ENCODE data around the gene USP32. TPM values are rescaled to one million over a fixed set of nuclear protein-coding genes. Genes with fewer than 3 reads are reported as not detected.

The USP32 gene
- total RNA-seq, 1 experiment from 2014 or later, result 103 TPM

DNA sequence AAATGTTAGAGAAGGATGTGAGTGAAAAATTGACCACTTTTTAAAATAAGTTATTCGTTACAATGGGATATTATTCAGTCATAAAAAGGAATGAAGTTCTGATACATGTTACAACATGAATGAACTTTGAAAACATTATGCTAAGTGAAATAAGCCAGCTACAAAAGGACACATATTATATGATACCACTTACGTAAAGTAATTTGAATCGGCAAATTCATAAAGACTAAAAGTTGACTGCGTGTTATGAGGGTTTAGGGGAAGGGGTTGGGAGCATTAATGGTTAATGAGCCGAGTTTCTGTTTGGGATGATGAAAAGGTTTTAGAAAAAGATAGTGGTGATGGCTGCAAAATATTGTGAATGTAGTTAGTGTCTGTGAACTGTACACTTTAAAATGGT is 73.1 kb downstream of the USP32 start (continued):
- TF ChIP-seq, protein P1, sequence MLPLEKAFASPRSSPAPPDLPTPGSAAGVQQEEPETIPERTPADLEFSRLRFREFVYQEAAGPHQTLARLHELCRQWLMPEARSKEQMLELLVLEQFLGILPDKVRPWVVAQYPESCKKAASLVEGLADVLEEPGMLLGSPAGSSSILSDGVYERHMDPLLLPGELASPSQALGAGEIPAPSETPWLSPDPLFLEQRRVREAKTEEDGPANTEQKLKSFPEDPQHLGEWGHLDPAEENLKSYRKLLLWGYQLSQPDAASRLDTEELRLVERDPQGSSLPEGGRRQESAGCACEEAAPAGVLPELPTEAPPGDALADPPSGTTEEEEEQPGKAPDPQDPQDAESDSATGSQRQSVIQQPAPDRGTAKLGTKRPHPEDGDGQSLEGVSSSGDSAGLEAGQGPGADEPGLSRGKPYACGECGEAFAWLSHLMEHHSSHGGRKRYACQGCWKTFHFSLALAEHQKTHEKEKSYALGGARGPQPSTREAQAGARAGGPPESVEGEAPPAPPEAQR (CRISPR knock-in tag; IDR thresholded peaks at IDR 0.05), result no peak
- no peak for TF ChIP-seq ZBTB21 (CRISPR knock-in tag; IDR thresholded peaks at IDR 0.05; ENCODE audit: borderline replicate concordance)
- TF ChIP-seq, protein P2, sequence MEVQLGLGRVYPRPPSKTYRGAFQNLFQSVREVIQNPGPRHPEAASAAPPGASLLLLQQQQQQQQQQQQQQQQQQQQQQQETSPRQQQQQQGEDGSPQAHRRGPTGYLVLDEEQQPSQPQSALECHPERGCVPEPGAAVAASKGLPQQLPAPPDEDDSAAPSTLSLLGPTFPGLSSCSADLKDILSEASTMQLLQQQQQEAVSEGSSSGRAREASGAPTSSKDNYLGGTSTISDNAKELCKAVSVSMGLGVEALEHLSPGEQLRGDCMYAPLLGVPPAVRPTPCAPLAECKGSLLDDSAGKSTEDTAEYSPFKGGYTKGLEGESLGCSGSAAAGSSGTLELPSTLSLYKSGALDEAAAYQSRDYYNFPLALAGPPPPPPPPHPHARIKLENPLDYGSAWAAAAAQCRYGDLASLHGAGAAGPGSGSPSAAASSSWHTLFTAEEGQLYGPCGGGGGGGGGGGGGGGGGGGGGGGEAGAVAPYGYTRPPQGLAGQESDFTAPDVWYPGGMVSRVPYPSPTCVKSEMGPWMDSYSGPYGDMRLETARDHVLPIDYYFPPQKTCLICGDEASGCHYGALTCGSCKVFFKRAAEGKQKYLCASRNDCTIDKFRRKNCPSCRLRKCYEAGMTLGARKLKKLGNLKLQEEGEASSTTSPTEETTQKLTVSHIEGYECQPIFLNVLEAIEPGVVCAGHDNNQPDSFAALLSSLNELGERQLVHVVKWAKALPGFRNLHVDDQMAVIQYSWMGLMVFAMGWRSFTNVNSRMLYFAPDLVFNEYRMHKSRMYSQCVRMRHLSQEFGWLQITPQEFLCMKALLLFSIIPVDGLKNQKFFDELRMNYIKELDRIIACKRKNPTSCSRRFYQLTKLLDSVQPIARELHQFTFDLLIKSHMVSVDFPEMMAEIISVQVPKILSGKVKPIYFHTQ (CRISPR knock-in tag; IDR thresholded peaks at IDR 0.05), result no peak

DNA sequence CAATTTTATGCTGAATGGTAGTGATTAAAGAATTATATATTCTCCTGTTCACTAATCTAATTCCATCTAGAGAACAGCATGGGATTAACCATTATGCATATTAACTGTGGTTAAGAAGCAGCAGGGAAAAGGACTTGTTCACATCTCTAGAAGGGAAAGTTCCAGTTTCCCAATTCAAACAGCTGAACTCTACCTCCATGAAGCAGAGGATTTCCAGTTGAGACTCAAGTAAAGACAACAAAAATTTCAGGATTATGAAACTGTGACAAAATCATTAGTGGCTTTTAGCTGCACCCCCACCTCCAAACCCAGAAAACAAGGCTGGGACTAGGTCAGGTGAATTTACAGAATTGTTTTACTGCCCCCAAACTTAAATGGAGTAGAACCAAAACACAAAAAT is 73.6 kb downstream of the USP32 start:
- POLR2A ChIA-PET, result no interaction called here
- CTCF ChIA-PET, result interaction anchor here (1.4 kb wide), 1 partner anchor 103 kb away, joined by 3 read pairs; no protein-coding TSS in a partner anchor
- Mint-ChIP-seq H3K27me3 (ENCODE audit: low read depth) (no peaks in the 10 kb centered on the region), H3K9me3 (no peaks in the 10 kb centered on the region), H3K4me3 (no peak overlapping the region), H3K27ac (0 out of 2 replicates have a peak overlapping the region, but pooled peaks have one; percentile 64), H3K4me1 (peaks cover 33% of the 10 kb centered on the region), H3K36me3 (no peaks in the 10 kb centered on the region)
- DNase-seq (ENCODE audit: low spot score) (no peak), ATAC-seq (no peak)
- no peak for TF ChIP-seq ZNF232 (CRISPR knock-in tag; IDR thresholded peaks at IDR 0.05)
- TF ChIP-seq, protein P3, sequence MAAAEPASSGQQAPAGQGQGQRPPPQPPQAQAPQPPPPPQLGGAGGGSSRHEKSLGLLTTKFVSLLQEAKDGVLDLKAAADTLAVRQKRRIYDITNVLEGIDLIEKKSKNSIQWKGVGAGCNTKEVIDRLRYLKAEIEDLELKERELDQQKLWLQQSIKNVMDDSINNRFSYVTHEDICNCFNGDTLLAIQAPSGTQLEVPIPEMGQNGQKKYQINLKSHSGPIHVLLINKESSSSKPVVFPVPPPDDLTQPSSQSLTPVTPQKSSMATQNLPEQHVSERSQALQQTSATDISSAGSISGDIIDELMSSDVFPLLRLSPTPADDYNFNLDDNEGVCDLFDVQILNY (CRISPR knock-in tag; IDR thresholded peaks at IDR 0.05), result no peak
- no peak for TF ChIP-seq TEAD1 (CRISPR knock-in tag; IDR thresholded peaks at IDR 0.05)
- TF ChIP-seq GRHL2 (CRISPR knock-in tag; IDR thresholded peaks at IDR 0.05; ENCODE audit: insufficient replicate concordance, severe bottlenecking), result no peak
- no peak for TF ChIP-seq TP53 (CRISPR knock-in tag; IDR thresholded peaks at IDR 0.05)
- TF ChIP-seq HMGA2 (CRISPR knock-in tag; IDR thresholded peaks at IDR 0.05), result no peak
- TF ChIP-seq NFYB (CRISPR knock-in tag; conservative IDR thresholded peaks at IDR 0.05; ENCODE audit: low read depth), result no peak
- TF ChIP-seq JAZF1 (CRISPR knock-in tag; IDR thresholded peaks at IDR 0.05), result no peak
- TF ChIP-seq, protein P2 (CRISPR knock-in tag; IDR thresholded peaks at IDR 0.05), result no peak
- TF ChIP-seq ZNF263 (CRISPR knock-in tag; IDR thresholded peaks at IDR 0.05; ENCODE audit: low read depth), result no peak
- no peak for TF ChIP-seq ZNF138 (CRISPR knock-in tag; conservative IDR thresholded peaks at IDR 0.05)
- no peak for TF ChIP-seq ESRRA (CRISPR knock-in tag; IDR thresholded peaks at IDR 0.05; ENCODE audit: borderline replicate concordance)
- no peak for TF ChIP-seq ELF4 (CRISPR knock-in tag; IDR thresholded peaks at IDR 0.05; ENCODE audit: low read depth)
- TF ChIP-seq ZNF121 (CRISPR knock-in tag; IDR thresholded peaks at IDR 0.05), result no peak
- no peak for TF ChIP-seq OVOL2 (CRISPR knock-in tag; IDR thresholded peaks at IDR 0.05; ENCODE audit: borderline replicate concordance)
- TF ChIP-seq, protein P1 (CRISPR knock-in tag; IDR thresholded peaks at IDR 0.05), result no peak
- no peak for TF ChIP-seq CDX4 (CRISPR knock-in tag; IDR thresholded peaks at IDR 0.05; ENCODE audit: borderline replicate concordance)
- no peak for TF ChIP-seq USF2 (CRISPR knock-in tag; IDR thresholded peaks at IDR 0.05)

Data from WTC11 (cell line).